ENCODE data around the gene RTP2. TPM values are rescaled to one million over a fixed set of nuclear protein-coding genes. Genes with fewer than 3 reads are reported as not detected.

The RTP2 gene
- total and polyA plus RNA-seq, 2 experiments from 2014 or later = not detected

DNA sequence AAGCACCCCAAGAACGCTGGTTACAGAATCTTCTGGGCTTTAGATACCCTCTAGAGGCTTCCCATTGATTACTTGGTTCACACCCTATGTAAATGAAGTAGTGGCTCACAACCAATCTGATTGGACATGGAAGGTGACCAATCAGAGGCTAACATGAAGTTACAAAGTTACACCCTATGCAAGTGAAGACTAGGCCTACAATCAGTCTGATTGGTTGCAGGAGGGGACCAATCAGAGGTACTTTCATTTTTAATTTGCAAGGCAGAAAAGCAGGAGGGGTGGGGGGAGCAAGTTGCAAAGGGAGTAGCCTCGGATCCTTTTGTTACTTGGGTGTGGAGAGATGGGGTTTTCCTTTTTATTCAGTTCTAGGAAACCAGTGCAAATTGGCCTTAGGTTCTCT, 11.1 kb upstream of the RTP2 start (continued):
- TF ChIP-seq ETS1 (IDR thresholded peaks at IDR 0.05) (no peak), NANOG (IDR thresholded peaks at IDR 0.05; ENCODE audit: borderline replicate concordance) (no peak), ZNF462 (CRISPR knock-in tag; IDR thresholded peaks at IDR 0.05) (no peak)

- no peak overlapping the region for H2AFZ ChIP-seq
- no peaks in the 10 kb centered on the region for H3K9me2 ChIP-seq (ENCODE audit: insufficient read depth)
- no peaks in the 10 kb centered on the region for H3K4me1 ChIP-seq (ENCODE audit: insufficient read depth)
- H3K4me2 ChIP-seq = no peak overlapping the region
- DNase-seq (ENCODE audit: low spot score) = peak; percentile 53
- no peaks in the 10 kb centered on the region for H3F3A ChIP-seq (replicated peaks; ENCODE audit: low read depth)
- no peak overlapping the region for H3K4me3 Mint-ChIP-seq
- no peak overlapping the region for H3K27ac ChIP-seq (ENCODE audit: low read depth)
- no peaks in the 10 kb centered on the region for H3K27me3 ChIP-seq (ENCODE audit: insufficient read depth)
- no peaks in the 10 kb centered on the region for H4K20me1 ChIP-seq (replicated peaks; ENCODE audit: insufficient read depth)
- H3K36me3 ChIP-seq (ENCODE audit: insufficient read depth) = no peaks in the 10 kb centered on the region
- no peaks in the 10 kb centered on the region for H3K79me2 ChIP-seq (replicated peaks; ENCODE audit: insufficient read depth)
- ATAC-seq = peak; percentile 83
- no peaks in the 10 kb centered on the region for H3K27me3 Mint-ChIP-seq (ENCODE audit: insufficient read depth, low read depth, poor library complexity)
- H3K36me3 Mint-ChIP-seq (ENCODE audit: low read depth) = no peaks in the 10 kb centered on the region
- TF ChIP-seq ZNF462 (CRISPR knock-in tag; IDR thresholded peaks at IDR 0.05) = no peak
- TF ChIP-seq, protein P1, sequence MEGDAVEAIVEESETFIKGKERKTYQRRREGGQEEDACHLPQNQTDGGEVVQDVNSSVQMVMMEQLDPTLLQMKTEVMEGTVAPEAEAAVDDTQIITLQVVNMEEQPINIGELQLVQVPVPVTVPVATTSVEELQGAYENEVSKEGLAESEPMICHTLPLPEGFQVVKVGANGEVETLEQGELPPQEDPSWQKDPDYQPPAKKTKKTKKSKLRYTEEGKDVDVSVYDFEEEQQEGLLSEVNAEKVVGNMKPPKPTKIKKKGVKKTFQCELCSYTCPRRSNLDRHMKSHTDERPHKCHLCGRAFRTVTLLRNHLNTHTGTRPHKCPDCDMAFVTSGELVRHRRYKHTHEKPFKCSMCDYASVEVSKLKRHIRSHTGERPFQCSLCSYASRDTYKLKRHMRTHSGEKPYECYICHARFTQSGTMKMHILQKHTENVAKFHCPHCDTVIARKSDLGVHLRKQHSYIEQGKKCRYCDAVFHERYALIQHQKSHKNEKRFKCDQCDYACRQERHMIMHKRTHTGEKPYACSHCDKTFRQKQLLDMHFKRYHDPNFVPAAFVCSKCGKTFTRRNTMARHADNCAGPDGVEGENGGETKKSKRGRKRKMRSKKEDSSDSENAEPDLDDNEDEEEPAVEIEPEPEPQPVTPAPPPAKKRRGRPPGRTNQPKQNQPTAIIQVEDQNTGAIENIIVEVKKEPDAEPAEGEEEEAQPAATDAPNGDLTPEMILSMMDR (conservative IDR thresholded peaks at IDR 0.05; ENCODE audit: low read depth in 2 of 2) = peak; percentile 53
- no peak for TF ChIP-seq EZH2 (IDR thresholded peaks at IDR 0.05; ENCODE audit: low read depth, unreplicated experiment)
- no peak for TF ChIP-seq ZNF114 (CRISPR knock-in tag; IDR thresholded peaks at IDR 0.05)
- TF ChIP-seq POLR2AphosphoS5 (IDR thresholded peaks at IDR 0.05; ENCODE audit: low read depth) = no peak
- H3K4me3 ChIP-seq = no peak overlapping the region
- H3K4me1 Mint-ChIP-seq = peaks cover 2% of the 10 kb centered on the region; the same call in 1 of the 3 replicates
- no peaks in the 10 kb centered on the region for H3K9me3 Mint-ChIP-seq
- no peak overlapping the region for H3K27ac Mint-ChIP-seq
These were observed 6.8 kb upstream of the RTP2 start for GRCh38 chr3:187709155-187709554.

All from GM23338 (cell line).